SU-DHL-6 (cell line): ENCODE results near the gene EEF2.

ENCODE experiments used
- EZH2phosphoT487 ChIP-seq: fragments of 200-600 bp; sonication (generic), shearing (Covaris generic); conservative IDR thresholded peaks from 2 replicates; pipeline ENCODE4 v1.6.1; 2018; ENCODE audit warnings: mild to moderate bottlenecking, antibody characterized with exemption, low read length, moderate library complexity, mixed read lengths
- TF ChIP-seq, protein P1 (sequence below): fragments of 200-600 bp; sonication (generic); IDR thresholded peaks from one replicate; pipeline ENCODE4 v1.5.1; 2017; ENCODE audit warnings: antibody characterized with exemption, mild to moderate bottlenecking, low read length, moderate library complexity; ENCODE audit not compliant: insufficient read depth, poor library complexity, severe bottlenecking

DNA sequence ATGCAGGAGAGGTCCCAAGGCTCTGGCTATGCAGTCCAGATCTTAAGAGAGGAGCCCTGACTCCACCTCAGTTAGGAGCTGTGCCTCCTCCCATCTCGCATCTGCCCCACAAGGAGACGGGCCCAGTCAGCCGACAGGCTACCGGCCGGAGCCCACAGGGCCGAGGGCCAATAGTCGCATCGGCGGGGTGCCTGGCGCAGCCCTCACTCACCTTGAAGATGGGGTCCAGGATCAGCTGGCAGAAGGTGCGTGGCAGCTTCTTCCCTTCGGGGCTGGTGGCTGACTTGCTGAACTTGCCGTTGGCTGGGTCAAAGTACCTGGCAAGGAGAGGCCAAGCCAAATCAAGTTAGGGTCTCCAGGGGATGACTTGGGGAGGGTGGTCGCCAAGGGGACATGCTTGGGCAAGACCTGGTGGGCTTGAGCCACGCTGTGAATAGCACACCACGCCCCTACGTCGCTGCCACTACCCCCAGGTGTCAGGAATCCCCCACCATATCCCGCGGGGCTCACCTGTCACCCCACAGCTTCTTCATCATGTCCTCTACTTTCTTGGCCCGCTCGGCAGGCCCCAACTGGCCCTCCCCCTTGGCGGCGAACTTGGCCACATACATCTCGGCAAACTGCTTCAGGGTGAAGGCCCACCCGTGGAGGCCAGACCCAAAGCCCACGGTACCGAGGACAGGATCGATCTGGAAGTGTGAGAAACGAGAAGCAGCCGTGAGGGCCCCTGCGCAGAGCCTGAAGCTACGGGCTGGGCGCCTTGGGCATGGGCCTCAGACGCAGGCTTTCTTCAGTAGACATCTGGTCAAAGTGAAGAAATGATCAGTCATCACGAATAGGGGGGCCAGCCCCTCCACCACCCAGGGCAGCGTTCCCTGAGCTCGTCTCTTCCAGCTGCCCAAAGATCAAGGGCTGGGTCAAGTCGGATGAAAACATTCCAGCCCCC is 3.3 kb downstream of the EEF2 start:
- TF ChIP-seq, protein P1, sequence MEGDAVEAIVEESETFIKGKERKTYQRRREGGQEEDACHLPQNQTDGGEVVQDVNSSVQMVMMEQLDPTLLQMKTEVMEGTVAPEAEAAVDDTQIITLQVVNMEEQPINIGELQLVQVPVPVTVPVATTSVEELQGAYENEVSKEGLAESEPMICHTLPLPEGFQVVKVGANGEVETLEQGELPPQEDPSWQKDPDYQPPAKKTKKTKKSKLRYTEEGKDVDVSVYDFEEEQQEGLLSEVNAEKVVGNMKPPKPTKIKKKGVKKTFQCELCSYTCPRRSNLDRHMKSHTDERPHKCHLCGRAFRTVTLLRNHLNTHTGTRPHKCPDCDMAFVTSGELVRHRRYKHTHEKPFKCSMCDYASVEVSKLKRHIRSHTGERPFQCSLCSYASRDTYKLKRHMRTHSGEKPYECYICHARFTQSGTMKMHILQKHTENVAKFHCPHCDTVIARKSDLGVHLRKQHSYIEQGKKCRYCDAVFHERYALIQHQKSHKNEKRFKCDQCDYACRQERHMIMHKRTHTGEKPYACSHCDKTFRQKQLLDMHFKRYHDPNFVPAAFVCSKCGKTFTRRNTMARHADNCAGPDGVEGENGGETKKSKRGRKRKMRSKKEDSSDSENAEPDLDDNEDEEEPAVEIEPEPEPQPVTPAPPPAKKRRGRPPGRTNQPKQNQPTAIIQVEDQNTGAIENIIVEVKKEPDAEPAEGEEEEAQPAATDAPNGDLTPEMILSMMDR, result no peak
- TF ChIP-seq EZH2phosphoT487, result no peak
